KOPT-K1 (cell line): ENCODE results near the gene COPZ1.
"Not testable (repeated sequence)": the region's sequence is repeated elsewhere in the genome, so short reads cannot be mapped to it uniquely, and the experiment has no call there.

Experiments
- H3K27ac ChIP-seq: fragments of 200-600 bp; sonication (generic); 2 replicates; pipeline ENCODE4 v1.5.1; 2016; ENCODE audit warnings: antibody characterized with exemption, mild to moderate bottlenecking, low read depth, low read length; ENCODE audit not compliant: poor library complexity, severe bottlenecking
- H3K36me3 ChIP-seq: fragments of 200-600 bp; sonication (generic); 2 replicates; pipeline ENCODE4 v1.5.1; 2017; ENCODE audit warnings: antibody characterized with exemption, mild to moderate bottlenecking, low read length, moderate library complexity; ENCODE audit not compliant: insufficient read depth
- H3K9me3 ChIP-seq: fragments of 200-600 bp; sonication (generic); 2 replicates; pipeline ENCODE4 v1.5.1; 2017; ENCODE audit warnings: antibody characterized with exemption, low read length, mild to moderate bottlenecking; ENCODE audit not compliant: insufficient read depth, poor library complexity, severe bottlenecking

COPZ1 gene

DNA sequence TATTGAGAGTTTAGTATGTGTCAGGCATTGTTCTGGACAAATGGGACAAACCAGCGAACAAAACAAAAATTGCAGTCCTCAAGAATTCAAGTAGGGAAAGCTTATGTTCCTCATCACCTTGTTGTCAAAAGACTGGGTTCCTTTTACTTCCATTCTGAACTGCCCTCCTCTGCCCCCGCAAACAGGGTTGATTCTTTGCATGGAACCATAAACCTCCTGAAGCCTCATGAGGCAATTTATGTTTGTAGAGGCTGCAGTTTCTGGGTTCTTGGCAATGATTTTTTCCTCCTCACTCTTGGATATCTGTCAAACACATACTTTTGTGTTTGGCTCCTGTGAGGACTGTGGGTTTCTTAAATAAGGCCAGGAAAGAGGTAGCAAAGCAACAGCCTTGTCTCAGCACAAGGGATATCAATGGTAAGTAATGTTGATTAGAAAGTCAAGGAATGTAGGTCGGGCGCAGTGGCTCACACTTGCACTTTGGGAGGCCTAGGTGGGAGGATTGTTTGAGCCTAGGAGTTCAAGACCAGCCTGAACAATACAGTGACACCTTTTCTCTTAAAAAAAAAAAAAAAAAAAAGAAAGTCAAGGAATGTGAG, 13.9 kb downstream of the COPZ1 start:
- no peaks in the 10 kb centered on the region for H3K9me3 ChIP-seq
- H3K27ac ChIP-seq, result no peak overlapping the region
- peaks cover 43% of the 10 kb centered on the region for H3K36me3 ChIP-seq

DNA sequence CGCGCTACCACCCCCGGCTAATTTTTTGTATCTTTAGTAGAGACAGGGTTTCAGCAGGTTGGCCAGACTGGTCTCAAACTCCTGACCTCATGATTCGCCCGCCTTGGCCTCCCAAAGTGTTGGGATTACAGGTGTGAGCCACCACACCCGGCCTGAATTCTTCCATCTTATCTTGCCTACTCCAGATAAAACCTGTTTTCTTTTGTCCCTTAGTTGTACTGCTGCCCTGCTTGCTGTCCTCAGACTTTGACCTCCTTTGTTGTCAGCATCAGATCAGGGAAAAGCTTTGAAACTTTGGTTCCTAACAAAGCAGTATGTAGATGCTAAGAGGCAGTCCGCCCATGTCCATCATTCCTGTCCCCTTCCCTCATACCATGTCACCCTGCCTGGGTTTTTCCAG, 15.9 kb downstream of the COPZ1 start:
- Histone ChIP-seq H3K9me3 (no peaks in the 10 kb centered on the region), H3K27ac (no peak overlapping the region), H3K36me3 (peaks cover 62% of the 10 kb centered on the region)

DNA sequence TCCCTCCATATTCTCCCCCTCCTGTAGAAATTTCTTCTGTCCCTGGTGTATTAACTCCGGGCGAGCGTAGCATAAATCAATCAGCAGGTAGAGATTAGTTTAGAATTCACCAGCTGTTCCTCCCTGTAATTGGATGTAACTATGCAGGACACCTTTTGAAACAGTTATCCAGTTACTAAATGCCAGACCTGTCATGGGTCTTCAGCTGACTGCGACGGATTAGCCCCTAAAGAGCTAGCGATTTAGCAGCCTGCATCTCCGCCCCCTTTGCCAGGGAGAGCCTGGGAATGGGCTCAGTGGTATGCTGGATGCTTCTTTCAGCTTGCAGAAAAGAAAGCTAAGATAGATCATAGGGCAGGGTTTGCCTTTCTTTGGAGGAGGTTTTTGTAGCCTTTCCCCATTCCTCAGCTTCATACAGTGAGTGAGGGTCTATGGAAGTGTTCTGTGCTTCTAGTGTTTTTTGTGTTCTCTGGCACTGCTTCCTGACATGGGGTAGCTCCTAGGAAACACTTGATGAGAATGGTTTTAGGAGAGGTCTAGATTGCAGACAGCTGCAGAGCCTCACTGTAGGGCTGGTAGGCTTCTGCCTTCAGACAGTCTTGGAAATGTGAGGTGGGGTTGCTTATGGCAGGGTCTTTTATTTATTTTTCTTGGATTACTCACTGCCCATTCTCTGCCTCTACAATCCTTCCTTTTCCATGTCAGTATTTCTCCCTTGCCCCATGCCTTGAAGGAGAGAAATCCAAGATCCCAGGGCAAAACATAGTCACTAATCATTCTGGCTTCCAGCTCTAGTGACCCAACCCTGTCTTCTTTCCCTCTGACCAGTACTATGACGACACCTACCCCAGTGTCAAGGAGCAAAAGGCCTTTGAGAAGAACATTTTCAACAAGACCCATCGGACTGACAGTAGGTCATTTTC, 16.7 kb downstream of the COPZ1 start:
- Histone ChIP-seq H3K36me3 (peaks cover 70% of the 10 kb centered on the region), H3K9me3 (no peaks in the 10 kb centered on the region), H3K27ac (no peak overlapping the region)

DNA sequence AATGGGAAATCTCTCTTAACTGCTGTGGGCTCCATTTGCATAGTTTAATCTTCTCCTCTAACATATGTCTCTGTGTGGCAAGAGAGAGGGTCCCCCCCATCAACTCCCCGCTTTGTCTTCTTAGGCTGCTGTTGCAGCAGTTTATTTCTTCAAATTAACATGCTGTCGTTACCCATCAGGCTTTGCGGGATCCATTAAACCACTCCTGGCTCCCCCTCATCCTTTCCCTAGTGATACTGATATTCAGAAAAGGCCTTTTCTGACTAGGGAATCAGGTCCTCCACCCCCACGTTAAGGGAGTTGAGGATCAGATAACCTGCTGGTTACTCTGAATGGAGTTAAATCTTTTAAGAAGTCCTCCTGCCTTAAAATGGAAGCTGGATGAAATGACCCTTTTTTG, 24.1 kb downstream of the COPZ1 start:
- Histone ChIP-seq H3K27ac (no peak overlapping the region), H3K36me3 (peaks cover 74% of the 10 kb centered on the region), H3K9me3 (no peaks in the 10 kb centered on the region)

DNA sequence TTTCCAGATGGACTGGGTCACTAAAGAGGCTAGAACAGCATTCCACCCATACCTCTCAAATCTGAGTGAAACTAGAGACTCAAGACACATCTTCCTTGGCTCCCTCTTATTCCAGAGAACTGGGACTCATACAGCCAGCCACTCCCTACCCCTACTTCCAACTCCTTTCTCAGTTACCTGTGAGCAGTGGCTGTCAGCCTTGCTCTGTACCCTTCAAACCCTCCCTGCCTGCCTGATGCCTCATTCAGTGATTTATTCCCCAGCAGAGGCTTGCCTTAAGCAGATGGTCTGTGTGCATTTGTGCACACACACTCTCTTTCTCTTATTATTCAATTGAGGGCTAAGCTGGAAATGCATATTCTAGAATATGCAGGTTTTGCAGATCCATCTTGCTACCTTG, 24.7 kb downstream of the COPZ1 start:
- Histone ChIP-seq H3K36me3 (peaks cover 68% of the 10 kb centered on the region), H3K9me3 (no peaks in the 10 kb centered on the region), H3K27ac (no peak overlapping the region)

DNA sequence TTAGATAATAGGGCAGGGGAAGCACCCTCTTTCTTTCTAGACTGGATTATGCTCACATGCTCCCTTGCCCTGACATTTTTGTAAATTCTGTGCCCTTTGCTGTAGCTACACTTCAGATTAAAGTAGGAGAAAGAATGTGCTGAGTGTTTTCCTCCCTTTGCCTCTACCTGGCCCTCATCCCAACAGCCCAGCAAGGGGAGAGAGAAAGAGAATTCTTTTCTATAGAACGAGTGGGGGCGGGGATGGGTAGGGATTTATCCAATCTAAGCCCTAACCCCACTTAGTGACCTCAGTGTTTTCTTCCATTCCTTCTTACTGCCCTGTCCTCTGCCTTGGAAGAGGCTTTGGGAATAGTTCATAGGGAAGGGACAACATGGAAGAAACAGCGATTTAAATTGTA, 25.8 kb downstream of the COPZ1 start:
- Histone ChIP-seq H3K36me3 (peaks cover 57% of the 10 kb centered on the region), H3K9me3 (no peaks in the 10 kb centered on the region), H3K27ac (no peak overlapping the region)

DNA sequence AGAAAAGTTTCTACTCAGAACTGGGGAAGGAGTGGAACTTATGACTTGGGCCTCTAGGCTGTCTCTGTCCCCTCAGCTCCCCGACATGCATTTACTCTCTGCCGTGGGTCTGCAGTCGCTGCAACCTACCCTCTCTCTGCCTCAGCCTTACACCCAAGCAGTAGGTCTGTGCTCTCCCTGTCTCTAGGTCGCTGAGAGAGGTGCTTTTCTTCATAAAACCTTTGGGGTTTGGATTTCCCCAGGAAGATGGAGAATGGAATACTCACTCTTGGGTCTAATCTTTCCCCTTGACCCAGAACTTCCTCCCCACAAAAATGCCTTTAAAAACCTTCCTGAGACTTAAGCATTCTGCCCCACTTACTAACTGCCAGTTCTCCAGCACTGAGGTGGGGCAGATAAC, 26.4 kb downstream of the COPZ1 start:
- H3K36me3 ChIP-seq, result peaks cover 52% of the 10 kb centered on the region
- no peaks in the 10 kb centered on the region for H3K9me3 ChIP-seq
- peak overlapping the region; percentile 59 for H3K27ac ChIP-seq

DNA sequence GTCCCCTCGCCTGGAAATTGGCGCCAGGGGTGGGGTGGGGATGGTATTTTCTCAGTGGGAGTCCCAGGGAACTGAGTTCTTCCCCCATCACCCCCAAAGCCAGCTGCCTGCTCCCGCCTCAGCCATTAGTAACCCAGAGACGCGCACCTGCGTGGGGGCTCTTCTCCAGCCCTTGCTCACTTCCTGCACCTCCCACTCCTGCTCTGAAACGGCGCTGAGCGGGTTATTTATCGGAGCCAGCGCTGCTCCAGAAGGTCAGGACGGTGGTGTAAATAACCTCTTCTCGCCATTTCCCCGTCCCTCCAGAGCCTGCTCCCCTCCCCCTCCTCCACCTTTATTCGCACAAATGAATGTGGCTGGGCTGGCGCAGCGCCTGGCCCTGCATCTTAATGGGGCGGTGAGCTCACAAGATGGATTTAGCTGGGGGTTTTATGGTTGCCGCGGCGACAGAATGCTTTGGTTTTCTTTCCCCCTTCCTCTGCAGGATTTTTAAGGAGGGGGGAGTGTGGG, 27.1 kb downstream of the COPZ1 start:
- H3K27ac ChIP-seq, result peak overlapping the region; percentile 59
- H3K36me3 ChIP-seq, result peaks cover 44% of the 10 kb centered on the region
- no peaks in the 10 kb centered on the region for H3K9me3 ChIP-seq

DNA sequence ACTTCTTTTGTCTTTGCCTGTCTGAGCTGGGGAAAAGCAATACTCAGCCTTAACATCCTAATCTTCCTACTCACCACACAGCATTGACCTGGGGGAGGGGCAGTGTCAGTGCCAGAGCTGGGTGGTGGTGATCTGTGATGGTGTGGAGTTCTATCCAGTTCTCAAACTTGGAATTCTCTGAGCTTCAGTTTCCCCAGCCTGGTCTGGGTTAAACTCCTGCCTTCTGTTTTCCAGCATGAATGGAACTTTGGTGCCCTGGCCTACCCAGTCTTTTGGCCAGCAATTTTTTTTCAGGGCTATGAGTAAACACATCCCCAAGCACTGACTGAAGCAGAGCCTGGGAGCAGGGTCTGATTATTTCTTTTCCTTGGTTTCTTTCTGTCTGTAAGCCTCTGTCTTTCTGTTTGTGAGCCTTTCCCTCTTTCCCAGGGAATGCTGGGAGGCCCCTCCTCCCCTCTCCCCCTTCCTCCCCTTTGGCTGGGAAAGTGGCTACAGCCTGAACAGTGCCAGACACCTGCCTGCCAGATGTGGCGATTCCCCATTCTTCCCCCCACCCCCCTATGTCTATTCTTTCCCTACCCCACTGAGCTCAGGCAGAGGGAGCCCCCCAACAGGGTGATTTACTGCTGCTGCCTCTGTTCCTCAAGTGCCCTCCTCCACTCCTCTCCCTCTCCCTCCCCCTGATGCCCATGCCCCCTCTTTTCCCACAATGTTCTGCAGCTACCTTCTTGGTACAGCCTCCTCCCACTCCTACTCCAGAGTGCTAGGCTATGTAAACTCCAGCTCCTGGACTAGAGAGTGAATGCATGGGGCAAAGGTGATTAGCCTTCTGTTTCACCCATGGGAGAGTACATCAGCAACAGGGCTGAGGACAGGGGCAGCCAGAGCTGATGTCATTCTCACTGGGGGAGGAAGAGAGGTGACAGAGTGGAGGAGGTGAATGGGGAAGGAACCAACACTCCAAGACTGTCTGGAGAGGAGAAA, 28.3 kb downstream of the COPZ1 start:
- no peaks in the 10 kb centered on the region for H3K9me3 ChIP-seq
- H3K27ac ChIP-seq, result peak overlapping the region; percentile 59

DNA sequence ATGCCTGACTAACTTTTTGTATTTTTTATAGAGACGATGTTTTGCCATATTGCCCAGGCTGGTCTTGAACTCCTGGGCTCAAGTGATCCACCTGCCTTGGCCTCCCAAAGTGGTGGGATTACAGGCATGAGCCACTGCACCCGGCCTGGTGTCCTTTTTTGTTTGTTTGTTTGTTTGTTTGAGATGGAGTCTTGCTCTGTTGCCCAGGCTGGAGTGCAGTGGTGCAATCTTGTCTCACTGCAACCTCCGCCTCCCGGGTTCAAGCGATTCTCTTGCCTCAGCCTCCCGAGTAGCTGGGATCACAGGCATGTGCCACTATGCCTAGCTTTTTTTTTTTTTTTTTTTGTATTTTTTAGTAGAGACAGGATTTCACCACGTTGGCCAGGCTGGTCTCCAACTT, 29.3 kb downstream of the COPZ1 start:
- H3K9me3 ChIP-seq, H3K27ac ChIP-seq: not testable (repeated sequence)
- peaks cover 24% of the 10 kb centered on the region for H3K36me3 ChIP-seq

More for the DNA sequence above, 28.3 kb downstream of the COPZ1 start:
- peaks cover 34% of the 10 kb centered on the region for H3K36me3 ChIP-seq

DNA sequence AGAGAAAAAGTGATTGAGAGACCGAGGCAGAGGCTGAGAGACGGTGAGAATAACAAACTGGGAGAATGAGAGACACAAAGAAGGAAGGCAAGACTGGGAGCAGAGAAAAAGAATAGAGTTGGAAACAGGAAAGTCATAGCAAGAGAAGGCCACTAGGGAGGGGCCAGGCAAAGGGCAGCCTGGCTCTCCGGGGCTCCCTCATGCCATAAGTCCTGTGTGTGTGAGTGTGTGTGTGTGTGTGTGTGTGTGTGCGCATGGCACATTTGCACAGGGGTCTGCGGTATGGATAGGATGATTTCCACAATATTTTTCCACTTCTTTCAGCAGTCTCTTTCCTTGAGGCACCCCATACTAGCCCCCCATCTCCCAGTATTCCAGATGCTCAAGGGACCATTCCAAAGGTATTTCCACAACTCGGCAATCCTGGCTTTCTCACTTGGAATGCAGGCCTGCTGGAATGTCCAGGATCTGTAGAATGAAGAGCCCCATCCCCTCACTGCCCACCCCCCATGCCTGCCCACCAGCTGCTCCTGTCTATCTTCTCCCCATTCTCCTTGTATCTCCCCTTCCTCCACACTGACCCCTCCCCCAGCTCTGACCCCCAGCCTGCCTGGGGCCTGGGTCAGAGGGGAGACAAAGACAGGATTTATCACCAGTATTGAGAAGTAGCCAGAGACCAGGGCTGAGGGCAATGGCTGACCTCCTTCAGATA, 30.3 kb downstream of the COPZ1 start:
- Histone ChIP-seq H3K9me3 (no peaks in the 10 kb centered on the region), H3K36me3 (peaks cover 14% of the 10 kb centered on the region), H3K27ac (no peak overlapping the region)

DNA sequence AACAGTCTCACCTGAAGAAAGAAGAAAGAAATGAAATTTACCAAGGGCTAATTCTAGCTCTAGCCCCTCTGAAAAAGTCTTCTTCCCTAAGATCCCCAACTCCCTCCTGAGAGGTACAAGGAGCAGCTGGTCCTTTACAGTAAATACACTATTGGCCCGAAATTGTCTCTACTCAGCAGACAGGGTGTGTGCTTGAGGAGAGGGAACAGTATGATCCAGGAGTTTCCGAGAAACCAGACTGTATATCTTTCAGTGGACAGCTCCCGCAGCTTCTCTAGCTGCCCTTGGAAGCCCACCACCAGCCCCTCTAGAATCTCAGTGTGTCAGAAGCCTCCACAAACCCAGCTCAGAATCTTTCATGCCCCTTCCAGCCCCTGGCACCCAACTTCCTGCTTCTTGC, 31.3 kb downstream of the COPZ1 start:
- Histone ChIP-seq H3K36me3 (peaks cover 5% of the 10 kb centered on the region; the same call in 1 of the 2 replicates), H3K27ac (peak overlapping the region; percentile 85)

DNA sequence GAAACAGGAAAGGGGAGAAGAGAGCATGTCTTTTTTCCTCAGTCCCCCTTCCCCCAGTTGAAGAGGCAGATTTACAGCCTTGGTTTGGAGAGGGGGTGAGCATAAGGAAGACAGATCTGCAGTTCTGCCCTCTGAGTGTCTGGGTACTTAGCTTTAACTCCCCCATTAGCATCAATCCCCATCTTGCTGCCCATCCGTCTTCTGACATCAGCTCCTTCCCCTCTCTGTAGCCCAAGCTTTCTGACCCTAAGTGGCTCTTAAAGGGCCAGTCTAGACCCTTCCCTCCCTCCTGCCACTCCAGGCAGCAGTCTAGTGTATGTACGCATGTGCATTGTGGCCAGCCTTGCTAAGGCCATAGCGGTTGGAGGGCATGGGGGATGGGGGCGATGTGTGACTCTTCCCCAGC, 32.0 kb downstream of the COPZ1 start:
- peak overlapping the region; percentile 85 for H3K27ac ChIP-seq

More for the DNA sequence above, 31.3 kb downstream of the COPZ1 start:
- H3K9me3 ChIP-seq, result no peaks in the 10 kb centered on the region

DNA sequence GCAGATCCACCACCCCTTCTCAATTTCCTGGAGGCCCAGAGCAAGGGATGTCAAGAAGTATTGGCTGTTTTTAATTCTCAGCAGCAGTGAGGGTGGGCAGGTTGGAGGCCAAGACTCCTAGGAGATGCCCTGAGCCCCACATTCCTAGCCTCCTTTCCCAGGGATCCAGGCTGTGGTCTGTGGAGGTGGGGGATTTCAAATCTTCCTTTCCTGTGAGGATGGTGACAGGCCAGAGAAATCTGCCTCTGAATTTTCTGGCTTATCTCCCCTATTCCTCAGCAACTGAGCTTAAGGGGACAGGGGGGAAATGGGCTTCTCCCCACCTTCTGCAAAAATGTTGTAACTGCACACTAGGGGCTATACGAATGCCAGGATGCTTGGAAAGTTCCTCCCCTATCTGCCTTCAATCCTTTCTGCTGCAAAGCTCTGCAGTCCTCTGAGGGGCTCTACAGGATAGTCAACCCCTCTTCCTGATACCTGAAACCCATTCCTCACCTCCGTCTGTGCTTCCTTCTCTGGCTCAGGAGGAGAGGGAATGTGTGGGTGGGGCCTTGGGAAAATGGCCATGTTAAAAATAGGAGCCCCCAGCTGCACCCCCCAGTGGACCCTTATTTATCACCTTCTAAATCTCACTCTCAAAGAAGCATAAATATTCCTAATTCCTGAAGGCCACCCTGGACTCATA, 32.7 kb downstream of the COPZ1 start:
- Histone ChIP-seq H3K27ac (peak overlapping the region; percentile 85), H3K9me3 (no peaks in the 10 kb centered on the region), H3K36me3 (no peaks in the 10 kb centered on the region)

More for the DNA sequence above, 32.0 kb downstream of the COPZ1 start:
- no peaks in the 10 kb centered on the region for H3K9me3 ChIP-seq
- no peaks in the 10 kb centered on the region for H3K36me3 ChIP-seq
